Astrocyte of the spinal cord (primary cell): ENCODE results near the gene BLCAP.
A peak's percentile ranks its signal among the peaks of the same experiment; 100 is the strongest.
"Not testable (repeated sequence)": the region's sequence is repeated elsewhere in the genome, so short reads cannot be mapped to it uniquely, and the experiment has no call there.

Experiments used
- DNase-seq: peaks from one replicate; pipeline ENCODE4 v3.0.0; 2011; ENCODE audit warnings: low read depth, low spot score
- H3K4me3 ChIP-seq: 2 replicates; pipeline ENCODE4 v1.5.1; 2011; ENCODE audit warnings: low read depth, mild to moderate bottlenecking, low read length, moderate library complexity
- in situ Hi-C: cut with HindIII; loops from 2 replicates; pipeline ENCODE4 v1.10.0; 2017; ENCODE audit warnings: low sequenced_read_pairs
- TF ChIP-seq, protein P1 (sequence below): IDR thresholded peaks from 2 replicates; pipeline ENCODE4 v1.5.1; 2012; ENCODE audit warnings: low read depth, mild to moderate bottlenecking, low read length, inconsistent platforms

Gene BLCAP, protein sequence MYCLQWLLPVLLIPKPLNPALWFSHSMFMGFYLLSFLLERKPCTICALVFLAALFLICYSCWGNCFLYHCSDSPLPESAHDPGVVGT

DNA sequence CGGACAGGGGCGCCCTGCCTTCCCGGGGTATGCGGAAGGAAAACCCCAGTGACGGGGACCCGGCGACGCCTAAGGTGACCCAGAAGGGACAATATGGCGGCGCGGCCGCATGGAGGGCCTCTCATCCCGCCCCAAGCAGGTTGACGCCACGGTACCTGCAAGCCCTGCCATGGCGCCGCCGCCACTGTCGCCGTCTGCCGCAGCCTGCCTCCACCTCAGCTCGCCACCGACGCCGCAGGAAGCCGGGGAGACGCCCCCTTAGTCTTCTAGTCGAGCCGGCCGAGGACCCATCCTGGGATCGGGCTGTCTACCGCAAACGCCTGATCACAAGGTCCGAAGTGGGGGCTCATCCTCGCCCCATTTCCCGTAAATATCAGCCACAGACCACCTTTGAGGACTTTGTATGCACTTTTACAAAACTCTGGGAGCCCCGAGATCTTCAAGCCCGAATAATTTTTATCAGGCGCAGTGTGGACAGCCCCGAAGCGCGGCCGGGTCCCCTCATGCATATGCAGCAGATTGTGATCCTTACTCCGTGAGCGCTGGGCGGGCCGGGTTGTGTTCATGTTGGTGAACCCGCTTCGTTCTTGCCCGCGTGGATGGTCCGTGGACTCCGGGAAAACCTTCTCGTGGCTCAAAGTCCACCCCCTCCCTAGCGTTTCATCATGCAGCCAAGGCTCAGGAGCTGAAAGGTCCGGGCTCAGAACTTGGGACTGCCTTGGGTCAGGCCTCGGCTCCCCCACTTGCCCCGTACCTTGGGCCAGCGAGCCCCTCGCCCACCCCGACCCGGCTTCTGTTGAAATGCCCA lies at the start of gene BLCAP:
Gene BLCAP, minus strand, starts transcription at position 239 of the 808 bp plus-strand sequence. CDS start 8,702 bp downstream, outside the sequence.
- peak; percentile 90 for DNase-seq
- in situ Hi-C loops, result no loop called here

GRCh38 chr20:37577436-37577835 lies 49.8 kb upstream of the BLCAP start:
- DNase-seq, H3K4me3 ChIP-seq, in situ Hi-C loops: not testable (repeated sequence)

More for the DNA sequence above, at the start of gene BLCAP:
- TF ChIP-seq, protein P1, sequence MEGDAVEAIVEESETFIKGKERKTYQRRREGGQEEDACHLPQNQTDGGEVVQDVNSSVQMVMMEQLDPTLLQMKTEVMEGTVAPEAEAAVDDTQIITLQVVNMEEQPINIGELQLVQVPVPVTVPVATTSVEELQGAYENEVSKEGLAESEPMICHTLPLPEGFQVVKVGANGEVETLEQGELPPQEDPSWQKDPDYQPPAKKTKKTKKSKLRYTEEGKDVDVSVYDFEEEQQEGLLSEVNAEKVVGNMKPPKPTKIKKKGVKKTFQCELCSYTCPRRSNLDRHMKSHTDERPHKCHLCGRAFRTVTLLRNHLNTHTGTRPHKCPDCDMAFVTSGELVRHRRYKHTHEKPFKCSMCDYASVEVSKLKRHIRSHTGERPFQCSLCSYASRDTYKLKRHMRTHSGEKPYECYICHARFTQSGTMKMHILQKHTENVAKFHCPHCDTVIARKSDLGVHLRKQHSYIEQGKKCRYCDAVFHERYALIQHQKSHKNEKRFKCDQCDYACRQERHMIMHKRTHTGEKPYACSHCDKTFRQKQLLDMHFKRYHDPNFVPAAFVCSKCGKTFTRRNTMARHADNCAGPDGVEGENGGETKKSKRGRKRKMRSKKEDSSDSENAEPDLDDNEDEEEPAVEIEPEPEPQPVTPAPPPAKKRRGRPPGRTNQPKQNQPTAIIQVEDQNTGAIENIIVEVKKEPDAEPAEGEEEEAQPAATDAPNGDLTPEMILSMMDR, result no peak
- H3K4me3 ChIP-seq, result peak within 1 kb of the TSS; percentile 79

DNA sequence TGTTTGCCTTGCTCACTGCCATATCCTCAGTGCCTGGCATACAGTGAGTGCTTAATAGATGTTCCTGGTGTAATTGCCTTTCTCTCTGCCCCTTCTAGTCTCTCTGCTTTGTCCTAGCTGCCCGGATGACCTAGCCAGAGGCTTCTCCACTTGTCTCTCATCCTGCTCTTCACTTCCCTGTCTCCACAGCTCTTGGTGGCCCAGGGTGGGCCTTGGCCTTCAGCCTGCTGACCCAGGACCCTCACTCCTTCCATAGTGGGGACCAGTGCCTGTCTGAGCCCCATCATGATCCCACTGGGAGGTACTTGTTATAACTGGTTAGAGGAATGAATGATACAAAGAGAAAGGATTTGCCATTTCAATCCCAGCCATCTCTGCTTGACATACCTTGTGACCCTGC lies 49.2 kb upstream of the BLCAP start:
- no peak for DNase-seq
- in situ Hi-C loops, result no loop called here
- TF ChIP-seq, protein P1, result no peak
- H3K4me3 ChIP-seq, result no peak overlapping the region

- in situ Hi-C loops, result no loop called here
- no peak for DNase-seq
Measured at GRCh38 chr20:37575884-37576283, 48.2 kb upstream of the BLCAP start.

GRCh38 chr20:37574199-37574890 lies 46.7 kb upstream of the BLCAP start:
- in situ Hi-C loops, result no loop called here

More at GRCh38 chr20:37575884-37576283, 48.2 kb upstream of the BLCAP start:
- no peak overlapping the region for H3K4me3 ChIP-seq
- TF ChIP-seq, protein P1, result no peak

GRCh38 chr20:37573626-37574198 lies 46.0 kb upstream of the BLCAP start:
- TF ChIP-seq, protein P1, result no peak
- DNase-seq, result no peak
- H3K4me3 ChIP-seq, result no peak overlapping the region
- in situ Hi-C loops, result no loop called here

More at GRCh38 chr20:37574199-37574890, 46.7 kb upstream of the BLCAP start:
- no peak overlapping the region for H3K4me3 ChIP-seq
- DNase-seq, result no peak
- TF ChIP-seq, protein P1, result no peak
